WERI-Rb-1 (cell line): ENCODE results near the gene ITGB4.
A peak's percentile ranks its signal among the peaks of the same experiment; 100 is the strongest.

Experiments used
- DNase-seq: peaks from one replicate; pipeline ENCODE4 v3.0.0-alpha.2; 2020
- H3K27ac ChIP-seq: fragments of 250-450 bp; sonication (Bioruptor Pico); 2 replicates; pipeline ENCODE4 v1.5.1; 2020; ENCODE audit warnings: mild to moderate bottlenecking, moderate library complexity
- H3K27me3 ChIP-seq: fragments of 250-450 bp; sonication (Bioruptor Pico); 2 replicates; pipeline ENCODE4 v1.5.1; 2021; ENCODE audit warnings: mild to moderate bottlenecking, low read depth, moderate library complexity; ENCODE audit not compliant: insufficient read depth, severe bottlenecking
- H3K36me3 ChIP-seq: fragments of 250-450 bp; sonication (Bioruptor Pico); 2 replicates; pipeline ENCODE4 v1.5.1; 2020; ENCODE audit warnings: mild to moderate bottlenecking, moderate library complexity
- H3K4me3 ChIP-seq: 2 replicates; pipeline ENCODE4 v1.5.1; 2011; ENCODE audit warnings: low read depth, mild to moderate bottlenecking, control low read depth, low read length
- H3K9me3 ChIP-seq: fragments of 250-450 bp; sonication (Bioruptor Pico); 2 replicates; pipeline ENCODE4 v1.5.1; 2021; ENCODE audit warnings: mild to moderate bottlenecking, moderate library complexity; ENCODE audit not compliant: severe bottlenecking
- TF ChIP-seq, protein P1 (sequence below): IDR thresholded peaks from 2 replicates; pipeline ENCODE4 v1.5.1; 2011; ENCODE audit warnings: low read depth, mild to moderate bottlenecking, control low read depth, inconsistent platforms, low read length

Gene ITGB4

DNA sequence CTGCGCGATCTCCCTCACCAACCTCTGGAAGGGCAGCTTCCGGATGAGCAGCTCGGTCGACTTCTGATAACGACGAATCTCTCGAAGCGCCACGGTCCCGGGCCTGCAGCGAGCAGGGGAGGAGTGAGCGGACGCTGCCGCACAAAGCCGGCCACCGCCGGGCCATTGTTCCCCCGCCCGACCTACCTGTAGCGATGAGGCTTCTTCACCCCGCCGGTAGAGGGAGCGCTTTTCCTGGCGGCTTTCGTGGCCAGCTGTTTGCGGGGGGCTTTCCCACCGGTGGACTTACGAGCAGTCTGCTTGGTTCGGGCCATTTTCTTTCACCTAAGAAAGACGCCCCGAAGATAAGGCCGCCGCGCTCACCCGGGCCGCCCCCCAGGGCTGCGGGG lies 57.6 kb downstream of the ITGB4 start:
- peak overlapping the region; percentile 97 for H3K4me3 ChIP-seq
- H3K27ac ChIP-seq = peak overlapping the region; percentile 98
- no peaks in the 10 kb centered on the region for H3K9me3 ChIP-seq
- TF ChIP-seq, protein P1, sequence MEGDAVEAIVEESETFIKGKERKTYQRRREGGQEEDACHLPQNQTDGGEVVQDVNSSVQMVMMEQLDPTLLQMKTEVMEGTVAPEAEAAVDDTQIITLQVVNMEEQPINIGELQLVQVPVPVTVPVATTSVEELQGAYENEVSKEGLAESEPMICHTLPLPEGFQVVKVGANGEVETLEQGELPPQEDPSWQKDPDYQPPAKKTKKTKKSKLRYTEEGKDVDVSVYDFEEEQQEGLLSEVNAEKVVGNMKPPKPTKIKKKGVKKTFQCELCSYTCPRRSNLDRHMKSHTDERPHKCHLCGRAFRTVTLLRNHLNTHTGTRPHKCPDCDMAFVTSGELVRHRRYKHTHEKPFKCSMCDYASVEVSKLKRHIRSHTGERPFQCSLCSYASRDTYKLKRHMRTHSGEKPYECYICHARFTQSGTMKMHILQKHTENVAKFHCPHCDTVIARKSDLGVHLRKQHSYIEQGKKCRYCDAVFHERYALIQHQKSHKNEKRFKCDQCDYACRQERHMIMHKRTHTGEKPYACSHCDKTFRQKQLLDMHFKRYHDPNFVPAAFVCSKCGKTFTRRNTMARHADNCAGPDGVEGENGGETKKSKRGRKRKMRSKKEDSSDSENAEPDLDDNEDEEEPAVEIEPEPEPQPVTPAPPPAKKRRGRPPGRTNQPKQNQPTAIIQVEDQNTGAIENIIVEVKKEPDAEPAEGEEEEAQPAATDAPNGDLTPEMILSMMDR = peak; percentile 85
- peaks cover 54% of the 10 kb centered on the region for H3K36me3 ChIP-seq
- H3K27me3 ChIP-seq = no peaks in the 10 kb centered on the region
- no peak for DNase-seq

DNA sequence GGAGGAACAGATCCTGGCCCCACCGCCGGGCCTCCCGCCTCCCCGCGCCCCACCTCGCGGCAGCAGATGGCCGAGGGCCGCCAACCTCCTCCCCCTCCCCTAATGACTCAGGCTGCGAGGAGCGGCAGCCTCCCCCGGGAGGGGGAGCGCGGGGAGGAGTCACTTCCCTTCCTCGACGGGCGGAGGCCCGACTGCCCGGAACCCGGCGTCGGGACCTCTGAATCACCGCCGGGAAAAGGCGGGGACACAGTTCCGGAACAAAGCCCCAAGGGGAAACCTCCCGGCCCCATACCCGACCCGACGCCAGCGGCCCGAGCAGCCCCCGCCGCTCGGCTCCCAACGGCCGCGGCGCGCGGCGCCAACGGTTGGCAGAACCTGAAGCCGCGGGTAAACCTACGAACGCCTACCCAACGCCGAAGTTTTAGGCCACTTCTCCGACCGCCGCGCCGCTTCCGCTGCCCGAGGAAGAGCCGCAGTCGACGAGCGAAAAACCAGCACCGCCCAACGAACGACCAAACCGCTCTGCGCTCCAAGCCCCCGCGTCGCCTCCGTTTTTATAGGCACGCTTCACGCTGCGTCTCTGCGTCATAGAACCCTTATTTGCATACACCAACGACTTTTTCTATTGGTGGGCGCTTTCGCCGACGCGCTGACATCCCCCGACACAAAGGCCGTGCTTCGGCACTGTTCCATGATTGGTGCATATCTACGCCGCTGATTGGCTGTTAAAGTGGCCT lies 58.2 kb downstream of the ITGB4 start:
- Histone ChIP-seq H3K27ac (peak overlapping the region; percentile 98), H3K4me3 (peak overlapping the region; percentile 97), H3K9me3 (no peaks in the 10 kb centered on the region), H3K27me3 (no peaks in the 10 kb centered on the region), H3K36me3 (peaks cover 51% of the 10 kb centered on the region)
- TF ChIP-seq, protein P1 = no peak
- peak; percentile 99 for DNase-seq

DNA sequence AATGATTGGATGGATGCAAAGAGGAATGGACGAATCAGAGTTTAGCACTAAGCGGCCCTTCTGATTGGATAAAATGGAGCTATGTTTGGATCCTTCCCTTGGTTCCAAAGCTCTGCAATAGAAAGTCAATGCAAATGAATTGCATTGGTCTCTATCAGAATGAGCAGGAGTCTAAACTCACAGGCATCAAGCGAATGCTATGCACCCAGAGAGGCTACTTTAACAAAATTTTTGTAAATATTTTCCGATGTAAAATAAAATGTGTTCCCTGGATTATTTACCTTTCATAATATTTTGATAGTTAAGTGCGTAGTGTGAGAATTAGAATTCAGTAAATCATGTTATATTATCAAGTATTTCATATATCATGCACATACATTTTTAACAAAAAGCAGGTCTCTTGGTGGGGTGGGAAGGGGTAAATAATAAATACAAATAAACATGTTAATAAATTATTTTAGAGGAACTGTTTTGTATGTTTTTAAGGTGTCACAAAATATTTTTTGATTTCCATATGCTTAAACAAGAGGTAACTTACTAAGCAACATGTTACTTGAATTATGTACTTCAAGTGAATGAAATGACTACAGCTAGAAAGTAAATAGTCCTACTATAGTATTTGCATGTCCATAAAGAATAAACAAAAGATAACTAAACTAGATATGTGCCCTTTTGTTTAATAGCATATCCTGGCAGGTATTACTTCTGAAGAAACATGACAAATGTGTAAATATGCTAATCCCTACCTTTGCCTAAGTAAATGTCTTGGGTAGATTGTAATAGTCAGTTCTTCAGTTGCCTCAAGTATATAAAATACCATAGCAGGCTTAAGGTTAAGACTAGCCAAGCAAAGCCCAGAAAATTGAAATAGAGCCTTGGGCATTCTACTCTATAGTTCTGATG lies 59.0 kb downstream of the ITGB4 start:
- Histone ChIP-seq H3K36me3 (peaks cover 45% of the 10 kb centered on the region), H3K9me3 (no peaks in the 10 kb centered on the region), H3K27me3 (no peaks in the 10 kb centered on the region), H3K27ac (peak overlapping the region; percentile 18), H3K4me3 (no peak overlapping the region; the same call in 1 of the 2 replicates)
- no peak for DNase-seq
- TF ChIP-seq, protein P1 = no peak

DNA sequence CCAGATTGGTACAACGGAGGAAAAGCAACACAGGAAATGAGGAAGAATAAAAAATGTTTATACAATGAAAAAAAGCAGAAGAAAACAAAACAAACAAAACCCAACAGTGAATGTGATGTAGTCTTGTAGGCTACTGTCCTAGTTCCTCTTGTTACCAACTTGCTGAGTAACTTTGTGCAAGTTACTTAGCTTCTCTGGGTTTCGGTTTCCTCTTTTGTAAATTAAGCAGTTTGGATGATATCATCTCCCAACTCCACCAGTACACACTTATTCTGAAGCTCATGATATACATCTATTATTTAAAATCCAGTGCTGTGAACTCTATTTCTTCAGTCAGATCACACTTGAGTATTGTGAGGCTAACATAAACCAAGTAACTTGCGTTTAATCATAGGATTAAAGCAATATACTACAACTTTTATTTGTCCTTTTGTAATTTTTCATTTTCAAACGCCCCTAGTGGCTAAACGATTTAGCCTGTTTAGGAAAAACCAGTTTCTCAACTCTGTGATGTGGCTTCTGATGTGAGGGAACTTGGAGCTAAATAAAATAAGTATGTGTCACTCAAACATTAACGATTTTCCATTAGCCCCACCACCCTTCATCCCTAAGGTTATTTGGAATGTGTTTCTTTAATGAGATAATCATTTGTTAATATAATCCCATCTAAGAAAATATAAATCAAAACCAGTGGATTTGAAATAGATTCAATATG lies 62.0 kb downstream of the ITGB4 start:
- TF ChIP-seq, protein P1 = peak; percentile 39; the same call in 1 of the 2 replicates
- Histone ChIP-seq H3K4me3 (no peak overlapping the region), H3K27me3 (no peaks in the 10 kb centered on the region), H3K27ac (peak overlapping the region; percentile 100), H3K36me3 (peaks cover 34% of the 10 kb centered on the region), H3K9me3 (no peaks in the 10 kb centered on the region)
- DNase-seq = no peak

DNA sequence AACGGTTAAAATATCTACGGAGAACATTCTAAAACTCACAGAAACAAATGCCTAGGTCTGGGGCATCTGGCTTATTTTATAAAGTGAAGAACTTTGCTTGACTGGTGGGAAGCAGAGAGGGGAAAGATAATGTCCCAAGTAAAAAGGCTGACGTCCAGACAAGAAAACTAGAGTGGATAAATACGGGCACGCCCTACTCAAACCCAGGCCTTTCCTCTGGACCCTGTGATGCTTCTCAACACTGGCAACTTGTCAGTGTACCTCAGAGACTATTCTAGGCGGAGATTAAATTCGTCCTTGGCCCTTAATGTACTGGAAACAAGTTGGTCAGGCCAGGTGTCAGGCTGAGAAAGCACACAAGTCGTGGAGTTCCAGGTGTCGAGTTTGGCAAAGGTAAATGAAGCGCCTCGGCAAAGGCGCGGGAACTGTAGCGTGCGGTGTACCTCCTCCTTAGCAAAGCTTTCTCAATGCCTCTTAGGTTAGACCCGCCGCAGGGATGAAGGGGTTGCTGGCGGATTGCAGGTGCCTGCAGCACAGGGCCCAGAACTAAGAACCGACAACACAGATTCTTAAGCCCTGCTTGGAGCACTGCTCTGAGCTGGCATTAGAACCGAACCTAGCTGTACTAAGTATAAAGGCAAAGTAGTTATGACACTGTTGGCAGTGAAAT lies 62.7 kb downstream of the ITGB4 start:
- Histone ChIP-seq H3K36me3 (peaks cover 26% of the 10 kb centered on the region), H3K27me3 (no peaks in the 10 kb centered on the region), H3K4me3 (peak overlapping the region; percentile 43), H3K9me3 (no peaks in the 10 kb centered on the region), H3K27ac (peak overlapping the region; percentile 100)
- DNase-seq = peak; percentile 57
- TF ChIP-seq, protein P1 = no peak
